Peyer's patch (tissue), 4 donors: ENCODE data around the gene IGF1R. TPM values are rescaled to one million over a fixed set of nuclear protein-coding genes. Genes with fewer than 3 reads are reported as not detected.

Experiments used
- DNase-seq, 3 donors: peaks; one replicate each; pipeline ENCODE4 v3.0.0-alpha.2; 2017 to 2019
- H3K27ac ChIP-seq, 4 donors: fragments of 200-600 bp; sonication (generic); one replicate each; pipeline ENCODE4 v1.5.1; 2016 to 2019
- H3K27me3 ChIP-seq, 2 donors: fragments of 200-600 bp; sonication (generic); one replicate each; pipeline ENCODE4 v1.5.1; 2019
- H3K36me3 ChIP-seq, 3 donors: fragments of 200-600 bp; sonication (generic); one replicate each; pipeline ENCODE4 v1.5.1; 2016 to 2019
- H3K4me1 ChIP-seq, 4 donors: fragments of 200-600 bp; sonication (generic); one replicate each; pipeline ENCODE4 v1.5.1; 2016 to 2019
- H3K4me3 ChIP-seq, 4 donors: fragments of 200-600 bp; sonication (generic); 1 replicate in 3 of 4; 2 replicates in 1 of 4; pipeline ENCODE4 v1.5.1; 2016 to 2019; ENCODE audit warnings: mild to moderate bottlenecking in 1 of 4
- H3K9me3 ChIP-seq, 4 donors: fragments of 200-600 bp; sonication (generic); one replicate each; pipeline ENCODE4 v1.5.1; 2016 to 2019; ENCODE audit warnings: mild to moderate bottlenecking in 1 of 4
- CTCF ChIP-seq, 6 experiments: fragments of 450-650 bp in 4 of 6; fragments of 200-600 bp in 2 of 6; sonication (generic) in 1 of 6; IDR thresholded peaks; one replicate each; pipeline ENCODE4 v1.5.1; 2017 to 2019; ENCODE audit warnings: antibody characterized with exemption in 6 of 6, mild to moderate bottlenecking in 3 of 6, moderate library complexity in 1 of 6
- POLR2A ChIP-seq, 2 donors: fragments of 450-650 bp; IDR thresholded peaks; one replicate each; pipeline ENCODE4 v1.5.1; 2017; ENCODE audit warnings: antibody characterized with exemption in 2 of 2, mild to moderate bottlenecking in 2 of 2, moderate library complexity in 2 of 2
- total RNA-seq, 4 donors: library from RNA; depleted of rRNA; stranded (reverse); fragments of >200 nt; gene quantifications; one replicate each; pipeline ENCODE4 v1.1.0, GENCODE V29; 2016

Gene IGF1R
- total RNA-seq, 4 donors from 2014 or later: 29.6 to 176 (median 88.1) TPM

GRCh38 chr15:98717371-98717770 lies 69.0 kb downstream of the IGF1R start:
- H3K4me3 ChIP-seq: no peak overlapping the region
- peaks cover 0 to 20% (median 0%) of the 10 kb centered on the region in 4 donors for H3K4me1 ChIP-seq
- H3K27me3 ChIP-seq: no peaks in the 10 kb centered on the region
- H3K27ac ChIP-seq: no peak overlapping the region
- TF ChIP-seq POLR2A (IDR thresholded peaks at IDR 0.05): no peak
- no peak for TF ChIP-seq CTCF (IDR thresholded peaks at IDR 0.05)
- no peak for DNase-seq
- H3K9me3 ChIP-seq: no peaks in the 10 kb centered on the region
- no peaks in the 10 kb centered on the region for H3K36me3 ChIP-seq

- Histone ChIP-seq H3K27ac (no peak overlapping the region), H3K36me3 (no peaks in the 10 kb centered on the region), H3K9me3 (no peaks in the 10 kb centered on the region), H3K27me3 (no peaks in the 10 kb centered on the region), H3K4me1 (peaks cover 0 to 20% (median 0%) of the 10 kb centered on the region in 4 donors), H3K4me3 (no peak overlapping the region)
- no peak for DNase-seq
- TF ChIP-seq CTCF (IDR thresholded peaks at IDR 0.05) (no peak), POLR2A (IDR thresholded peaks at IDR 0.05) (no peak)
Observed at GRCh38 chr15:98717942-98718341, 69.6 kb downstream of the IGF1R start.

GRCh38 chr15:98718426-98719136 lies 70.2 kb downstream of the IGF1R start:
- Histone ChIP-seq H3K36me3 (no peaks in the 10 kb centered on the region), H3K4me1 (peaks cover 0 to 20% (median 0%) of the 10 kb centered on the region in 4 donors), H3K4me3 (no peak overlapping the region), H3K27me3 (no peaks in the 10 kb centered on the region), H3K9me3 (no peaks in the 10 kb centered on the region), H3K27ac (peak overlapping the region in 1 of 4 donors; percentile 28)
- DNase-seq: no peak
- no peak for TF ChIP-seq POLR2A (IDR thresholded peaks at IDR 0.05)
- TF ChIP-seq CTCF (IDR thresholded peaks at IDR 0.05): no peak

GRCh38 chr15:98719137-98719740 lies 70.9 kb downstream of the IGF1R start:
- H3K27me3 ChIP-seq: no peaks in the 10 kb centered on the region
- H3K36me3 ChIP-seq: no peaks in the 10 kb centered on the region
- H3K27ac ChIP-seq: no peak overlapping the region
- no peaks in the 10 kb centered on the region for H3K9me3 ChIP-seq
- no peak for DNase-seq
- H3K4me1 ChIP-seq: peaks cover 0 to 22% (median 0%) of the 10 kb centered on the region in 4 donors
- no peak overlapping the region for H3K4me3 ChIP-seq
- TF ChIP-seq CTCF (IDR thresholded peaks at IDR 0.05): no peak

- Histone ChIP-seq H3K4me3 (no peak overlapping the region), H3K27ac (no peak overlapping the region), H3K9me3 (no peaks in the 10 kb centered on the region), H3K36me3 (no peaks in the 10 kb centered on the region), H3K4me1 (peaks cover 0 to 22% (median 0%) of the 10 kb centered on the region in 4 donors), H3K27me3 (no peaks in the 10 kb centered on the region)
- no peak for DNase-seq
- no peak for TF ChIP-seq CTCF (IDR thresholded peaks at IDR 0.05)
Observed at GRCh38 chr15:98720031-98720430, 71.7 kb downstream of the IGF1R start.
